WTC11 (cell line): ENCODE results near the gene ERAS. TPM values are rescaled to one million over a fixed set of nuclear protein-coding genes. Genes with fewer than 3 reads are reported as not detected.

Experiments used
- ATAC-seq: fragments of 200-7000 bp; cut with Tn5 transposase; 2 replicates; pipeline ENCODE4 v1.10.0; 2021; ENCODE audit warnings: mild to moderate bottlenecking, moderate library complexity
- CTCF ChIA-PET: fragments of 300-600 bp; sonication (Branson Sonifier 250); formaldehyde crosslinking; loops from one replicate; lab custom pipeline; 2021; ENCODE audit warnings: antibody characterized with exemption; lab: Charles Lee
- POLR2A ChIA-PET: fragments of 350-600 bp; sonication (Branson Sonifier 250); formaldehyde crosslinking; loops from one replicate; lab custom pipeline; 2021; ENCODE audit warnings: antibody characterized with exemption; lab: Charles Lee
- DNase-seq: peaks from one replicate; pipeline ENCODE4 v3.0.0; 2021; ENCODE audit warnings: low spot score
- H3K27ac Mint-ChIP-seq: 2 replicates; pipeline ENCODE4 v1.8.0; 2021; ENCODE audit warnings: mixed read lengths
- H3K27me3 Mint-ChIP-seq: 2 replicates; pipeline ENCODE4 v1.8.0; 2021; ENCODE audit warnings: low read depth, mild to moderate bottlenecking, moderate library complexity, mixed read lengths
- H3K36me3 Mint-ChIP-seq: 2 replicates; pipeline ENCODE4 v1.8.0; 2021; ENCODE audit warnings: mixed read lengths
- H3K4me1 Mint-ChIP-seq: 2 replicates; pipeline ENCODE4 v1.8.0; 2022; ENCODE audit warnings: mixed read lengths
- H3K4me3 Mint-ChIP-seq: 2 replicates; pipeline ENCODE4 v1.8.0; 2021; ENCODE audit warnings: mild to moderate bottlenecking, moderate library complexity, mixed read lengths
- H3K9me3 Mint-ChIP-seq: 2 replicates; pipeline ENCODE4 v1.8.0; 2021; ENCODE audit warnings: mixed read lengths
- CREB1 ChIP-seq: sonication (generic); formaldehyde crosslinking; IDR thresholded peaks from 2 replicates; pipeline ENCODE4 v1.8.0; 2023; ENCODE audit warnings: mild to moderate bottlenecking, missing genetic modification reagents
- EMX1 ChIP-seq: fragments of 250-450 bp; sonication (Bioruptor Pico); IDR thresholded peaks from 2 replicates; pipeline ENCODE4 v1.8.0; 2021; ENCODE audit warnings: mild to moderate bottlenecking
- FOXK1 ChIP-seq: sonication (generic); formaldehyde crosslinking; IDR thresholded peaks from 2 replicates; pipeline ENCODE4 v1.8.0; 2022; ENCODE audit warnings: mild to moderate bottlenecking, moderate library complexity, missing genetic modification reagents
- GABPB1 ChIP-seq: sonication (generic); formaldehyde crosslinking; IDR thresholded peaks from 2 replicates; pipeline ENCODE4 v1.8.1; 2023; ENCODE audit warnings: mild to moderate bottlenecking, missing genetic modification reagents
- GTF2I ChIP-seq: fragments of 250-450 bp; sonication (Bioruptor Pico); conservative IDR thresholded peaks from 2 replicates; pipeline ENCODE4 v1.4.0; 2021; ENCODE audit warnings: mild to moderate bottlenecking
- HMGA2 ChIP-seq: fragments of 250-450 bp; sonication (Bioruptor Pico); IDR thresholded peaks from 2 replicates; pipeline ENCODE4 v1.4.0; 2021; ENCODE audit warnings: mild to moderate bottlenecking, moderate library complexity
- KAT7 ChIP-seq: sonication (generic); formaldehyde crosslinking; IDR thresholded peaks from 2 replicates; pipeline ENCODE4 v1.8.1; 2023; ENCODE audit warnings: missing genetic modification reagents, mild to moderate bottlenecking, borderline replicate concordance
- MXD4 ChIP-seq: fragments of 250-450 bp; sonication (Bioruptor Pico); IDR thresholded peaks from 2 replicates; pipeline ENCODE4 v1.8.0; 2021; ENCODE audit warnings: mild to moderate bottlenecking, moderate library complexity, borderline replicate concordance
- MYBL2 ChIP-seq: sonication (generic); formaldehyde crosslinking; IDR thresholded peaks from 2 replicates; pipeline ENCODE4 v1.8.1; 2023; ENCODE audit warnings: mild to moderate bottlenecking, moderate library complexity, missing genetic modification reagents
- NFYB ChIP-seq: sonication (generic); formaldehyde crosslinking; conservative IDR thresholded peaks from 2 replicates; pipeline ENCODE4 v1.8.0; 2022; ENCODE audit warnings: low read depth, missing genetic modification reagents
- NR1H2 ChIP-seq: sonication (generic); formaldehyde crosslinking; IDR thresholded peaks from 2 replicates; pipeline ENCODE4 v1.9.0; 2021; ENCODE audit warnings: mild to moderate bottlenecking, moderate library complexity, missing genetic modification reagents
- NR2C2 ChIP-seq: sonication (generic); formaldehyde crosslinking; IDR thresholded peaks from 2 replicates; pipeline ENCODE4 v1.8.0; 2022; ENCODE audit warnings: mild to moderate bottlenecking, missing genetic modification reagents
- OVOL2 ChIP-seq: fragments of 250-450 bp; sonication (Bioruptor Pico); IDR thresholded peaks from 2 replicates; pipeline ENCODE4 v1.9.0; 2021; ENCODE audit warnings: mild to moderate bottlenecking, borderline replicate concordance
- PRRX2 ChIP-seq: fragments of 250-450 bp; sonication (Bioruptor Pico); IDR thresholded peaks from 2 replicates; pipeline ENCODE4 v1.8.0; 2021; ENCODE audit warnings: mild to moderate bottlenecking
- RORB ChIP-seq: fragments of 250-450 bp; sonication (Bioruptor Pico); IDR thresholded peaks from 2 replicates; pipeline ENCODE4 v1.9.0; 2021; ENCODE audit warnings: mild to moderate bottlenecking
- SP1 ChIP-seq: sonication (generic); formaldehyde crosslinking; conservative IDR thresholded peaks from 2 replicates; pipeline ENCODE4 v1.8.1; 2022; ENCODE audit warnings: missing genetic modification reagents
- TP53 ChIP-seq: sonication (generic); formaldehyde crosslinking; IDR thresholded peaks from 2 replicates; pipeline ENCODE4 v1.8.1; 2023; ENCODE audit warnings: mild to moderate bottlenecking, missing genetic modification reagents
- ZMAT4 ChIP-seq: fragments of 250-450 bp; sonication (Bioruptor Pico); IDR thresholded peaks from 2 replicates; pipeline ENCODE4 v1.9.0; 2021; ENCODE audit warnings: mild to moderate bottlenecking
- ZNF138 ChIP-seq: sonication (generic); formaldehyde crosslinking; conservative IDR thresholded peaks from 2 replicates; pipeline ENCODE4 v1.8.1; 2022; ENCODE audit warnings: mild to moderate bottlenecking, moderate library complexity, missing genetic modification reagents
- ZNF219 ChIP-seq: sonication (generic); formaldehyde crosslinking; IDR thresholded peaks from 2 replicates; pipeline ENCODE4 v1.8.0; 2023; ENCODE audit warnings: missing genetic modification reagents, mild to moderate bottlenecking, borderline replicate concordance
- ZNF423 ChIP-seq: fragments of 250-450 bp; sonication (Bioruptor Pico); IDR thresholded peaks from 2 replicates; pipeline ENCODE4 v2.1.2; 2022; ENCODE audit warnings: mild to moderate bottlenecking, moderate library complexity
- ZNF512 ChIP-seq: sonication (generic); formaldehyde crosslinking; IDR thresholded peaks from 2 replicates; pipeline ENCODE4 v1.8.1; 2022; ENCODE audit warnings: missing genetic modification reagents, borderline replicate concordance
- ZSCAN18 ChIP-seq: fragments of 250-450 bp; sonication (Bioruptor Pico); IDR thresholded peaks from 2 replicates; pipeline ENCODE4 v2.1.2; 2022; ENCODE audit warnings: mild to moderate bottlenecking, moderate library complexity
- total RNA-seq: library from RNA; stranded (reverse); gene quantifications from 3 replicates; pipeline ENCODE4 v1.2.3, GENCODE V29; 2021
- TF ChIP-seq, protein P1 (sequence below): sonication (generic); formaldehyde crosslinking; IDR thresholded peaks from 2 replicates; pipeline ENCODE4 v1.8.1; 2023; ENCODE audit warnings: mild to moderate bottlenecking, missing genetic modification reagents, borderline replicate concordance
- TF ChIP-seq, protein P2 (sequence below): sonication (generic); formaldehyde crosslinking; IDR thresholded peaks from 2 replicates; pipeline ENCODE4 v1.8.0; 2023; ENCODE audit warnings: mild to moderate bottlenecking, missing genetic modification reagents
- TF ChIP-seq, protein P3 (sequence below): sonication (generic); formaldehyde crosslinking; IDR thresholded peaks from 2 replicates; pipeline ENCODE4 v1.8.0; 2022; ENCODE audit warnings: mild to moderate bottlenecking, missing genetic modification reagents
- TF ChIP-seq, protein P4 (sequence below): fragments of 250-450 bp; sonication (Bioruptor Pico); IDR thresholded peaks from 2 replicates; pipeline ENCODE4 v1.9.0; 2021; ENCODE audit warnings: moderate library complexity, mild to moderate bottlenecking, inconsistent platforms, borderline replicate concordance

ERAS gene
- total RNA-seq, 1 experiment from 2014 or later: not detected

DNA sequence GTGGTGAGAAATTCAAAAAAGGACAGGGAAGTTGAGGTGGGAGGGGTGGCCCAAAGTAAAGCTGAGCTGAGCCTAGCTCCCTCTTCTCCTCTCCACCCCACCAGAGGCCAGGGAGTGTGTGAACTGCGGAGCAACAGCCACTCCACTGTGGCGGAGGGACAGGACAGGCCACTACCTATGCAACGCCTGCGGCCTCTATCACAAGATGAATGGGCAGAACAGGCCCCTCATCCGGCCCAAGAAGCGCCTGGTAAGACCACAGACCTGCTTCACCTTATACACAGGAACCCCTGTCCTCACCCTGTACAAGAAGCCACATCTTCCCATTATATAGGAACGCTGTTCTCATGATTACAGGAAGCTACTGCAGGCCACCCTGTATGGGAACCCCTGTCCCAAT lies 34.1 kb upstream of the ERAS start:
- Mint-ChIP-seq H3K9me3 (no peaks in the 10 kb centered on the region), H3K36me3 (no peaks in the 10 kb centered on the region), H3K27ac (no peak overlapping the region), H3K4me3 (no peak overlapping the region), H3K4me1 (no peaks in the 10 kb centered on the region), H3K27me3 (peaks cover 10% of the 10 kb centered on the region)
- DNase-seq (no peak), ATAC-seq (no peak)
- no peak for TF ChIP-seq OVOL2 (CRISPR knock-in tag)
- TF ChIP-seq ZNF423 (CRISPR knock-in tag): no peak
- no peak for TF ChIP-seq PRRX2 (CRISPR knock-in tag)
- TF ChIP-seq FOXK1 (CRISPR knock-in tag): no peak
- no peak for TF ChIP-seq GTF2I (CRISPR knock-in tag)
- TF ChIP-seq MXD4: no peak
- TF ChIP-seq, protein P1, sequence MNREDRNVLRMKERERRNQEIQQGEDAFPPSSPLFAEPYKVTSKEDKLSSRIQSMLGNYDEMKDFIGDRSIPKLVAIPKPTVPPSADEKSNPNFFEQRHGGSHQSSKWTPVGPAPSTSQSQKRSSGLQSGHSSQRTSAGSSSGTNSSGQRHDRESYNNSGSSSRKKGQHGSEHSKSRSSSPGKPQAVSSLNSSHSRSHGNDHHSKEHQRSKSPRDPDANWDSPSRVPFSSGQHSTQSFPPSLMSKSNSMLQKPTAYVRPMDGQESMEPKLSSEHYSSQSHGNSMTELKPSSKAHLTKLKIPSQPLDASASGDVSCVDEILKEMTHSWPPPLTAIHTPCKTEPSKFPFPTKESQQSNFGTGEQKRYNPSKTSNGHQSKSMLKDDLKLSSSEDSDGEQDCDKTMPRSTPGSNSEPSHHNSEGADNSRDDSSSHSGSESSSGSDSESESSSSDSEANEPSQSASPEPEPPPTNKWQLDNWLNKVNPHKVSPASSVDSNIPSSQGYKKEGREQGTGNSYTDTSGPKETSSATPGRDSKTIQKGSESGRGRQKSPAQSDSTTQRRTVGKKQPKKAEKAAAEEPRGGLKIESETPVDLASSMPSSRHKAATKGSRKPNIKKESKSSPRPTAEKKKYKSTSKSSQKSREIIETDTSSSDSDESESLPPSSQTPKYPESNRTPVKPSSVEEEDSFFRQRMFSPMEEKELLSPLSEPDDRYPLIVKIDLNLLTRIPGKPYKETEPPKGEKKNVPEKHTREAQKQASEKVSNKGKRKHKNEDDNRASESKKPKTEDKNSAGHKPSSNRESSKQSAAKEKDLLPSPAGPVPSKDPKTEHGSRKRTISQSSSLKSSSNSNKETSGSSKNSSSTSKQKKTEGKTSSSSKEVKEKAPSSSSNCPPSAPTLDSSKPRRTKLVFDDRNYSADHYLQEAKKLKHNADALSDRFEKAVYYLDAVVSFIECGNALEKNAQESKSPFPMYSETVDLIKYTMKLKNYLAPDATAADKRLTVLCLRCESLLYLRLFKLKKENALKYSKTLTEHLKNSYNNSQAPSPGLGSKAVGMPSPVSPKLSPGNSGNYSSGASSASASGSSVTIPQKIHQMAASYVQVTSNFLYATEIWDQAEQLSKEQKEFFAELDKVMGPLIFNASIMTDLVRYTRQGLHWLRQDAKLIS (CRISPR knock-in tag): no peak
- TF ChIP-seq NR1H2: no peak
- no peak for TF ChIP-seq ZNF138 (CRISPR knock-in tag)
- TF ChIP-seq, protein P2, sequence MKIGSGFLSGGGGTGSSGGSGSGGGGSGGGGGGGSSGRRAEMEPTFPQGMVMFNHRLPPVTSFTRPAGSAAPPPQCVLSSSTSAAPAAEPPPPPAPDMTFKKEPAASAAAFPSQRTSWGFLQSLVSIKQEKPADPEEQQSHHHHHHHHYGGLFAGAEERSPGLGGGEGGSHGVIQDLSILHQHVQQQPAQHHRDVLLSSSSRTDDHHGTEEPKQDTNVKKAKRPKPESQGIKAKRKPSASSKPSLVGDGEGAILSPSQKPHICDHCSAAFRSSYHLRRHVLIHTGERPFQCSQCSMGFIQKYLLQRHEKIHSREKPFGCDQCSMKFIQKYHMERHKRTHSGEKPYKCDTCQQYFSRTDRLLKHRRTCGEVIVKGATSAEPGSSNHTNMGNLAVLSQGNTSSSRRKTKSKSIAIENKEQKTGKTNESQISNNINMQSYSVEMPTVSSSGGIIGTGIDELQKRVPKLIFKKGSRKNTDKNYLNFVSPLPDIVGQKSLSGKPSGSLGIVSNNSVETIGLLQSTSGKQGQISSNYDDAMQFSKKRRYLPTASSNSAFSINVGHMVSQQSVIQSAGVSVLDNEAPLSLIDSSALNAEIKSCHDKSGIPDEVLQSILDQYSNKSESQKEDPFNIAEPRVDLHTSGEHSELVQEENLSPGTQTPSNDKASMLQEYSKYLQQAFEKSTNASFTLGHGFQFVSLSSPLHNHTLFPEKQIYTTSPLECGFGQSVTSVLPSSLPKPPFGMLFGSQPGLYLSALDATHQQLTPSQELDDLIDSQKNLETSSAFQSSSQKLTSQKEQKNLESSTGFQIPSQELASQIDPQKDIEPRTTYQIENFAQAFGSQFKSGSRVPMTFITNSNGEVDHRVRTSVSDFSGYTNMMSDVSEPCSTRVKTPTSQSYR: no peak
- TF ChIP-seq HMGA2 (CRISPR knock-in tag): no peak
- TF ChIP-seq NFYB (CRISPR knock-in tag): no peak
- no peak for TF ChIP-seq ZMAT4 (CRISPR knock-in tag)
- TF ChIP-seq, protein P3, sequence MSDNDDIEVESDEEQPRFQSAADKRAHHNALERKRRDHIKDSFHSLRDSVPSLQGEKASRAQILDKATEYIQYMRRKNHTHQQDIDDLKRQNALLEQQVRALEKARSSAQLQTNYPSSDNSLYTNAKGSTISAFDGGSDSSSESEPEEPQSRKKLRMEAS (CRISPR knock-in tag): no peak
- ChIA-PET CTCF (no interaction called here), POLR2A (no interaction called here)

DNA sequence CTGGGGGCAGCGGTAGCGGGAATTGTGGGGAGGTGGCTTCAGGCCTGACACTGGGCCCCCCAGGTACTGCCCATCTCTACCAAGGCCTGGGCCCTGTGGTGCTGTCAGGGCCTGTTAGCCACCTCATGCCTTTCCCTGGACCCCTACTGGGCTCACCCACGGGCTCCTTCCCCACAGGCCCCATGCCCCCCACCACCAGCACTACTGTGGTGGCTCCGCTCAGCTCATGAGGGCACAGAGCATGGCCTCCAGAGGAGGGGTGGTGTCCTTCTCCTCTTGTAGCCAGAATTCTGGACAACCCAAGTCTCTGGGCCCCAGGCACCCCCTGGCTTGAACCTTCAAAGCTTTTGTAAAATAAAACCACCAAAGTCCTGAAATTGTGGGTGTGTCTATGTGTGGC lies 32.4 kb upstream of the ERAS start:
- POLR2A ChIA-PET: no interaction called here
- no peak for TF ChIP-seq ZNF219 (CRISPR knock-in tag)
- no peak for TF ChIP-seq SP1 (CRISPR knock-in tag)
- no peak for TF ChIP-seq KAT7 (CRISPR knock-in tag)
- TF ChIP-seq, protein P4, sequence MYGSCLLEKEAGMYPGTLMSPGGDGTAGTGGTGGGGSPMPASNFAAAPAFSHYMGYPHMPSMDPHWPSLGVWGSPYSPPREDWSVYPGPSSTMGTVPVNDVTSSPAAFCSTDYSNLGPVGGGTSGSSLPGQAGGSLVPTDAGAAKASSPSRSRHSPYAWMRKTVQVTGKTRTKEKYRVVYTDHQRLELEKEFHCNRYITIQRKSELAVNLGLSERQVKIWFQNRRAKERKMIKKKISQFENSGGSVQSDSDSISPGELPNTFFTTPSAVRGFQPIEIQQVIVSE (CRISPR knock-in tag): no peak
- TF ChIP-seq ZNF512: no peak
- no peak for TF ChIP-seq RORB (CRISPR knock-in tag)
- TF ChIP-seq TP53 (CRISPR knock-in tag): no peak
- no peak for TF ChIP-seq NFYB (CRISPR knock-in tag)
- TF ChIP-seq ZSCAN18 (CRISPR knock-in tag): no peak
- no peak for TF ChIP-seq NR2C2 (CRISPR knock-in tag)
- no peak for TF ChIP-seq CREB1
- no peak for TF ChIP-seq EMX1 (CRISPR knock-in tag)
- no peak for TF ChIP-seq NR1H2
- TF ChIP-seq MYBL2 (CRISPR knock-in tag): no peak
- no peak for TF ChIP-seq GABPB1 (CRISPR knock-in tag)

More for the DNA sequence above, 32.4 kb upstream of the ERAS start:
- no peaks in the 10 kb centered on the region for H3K36me3 Mint-ChIP-seq
- no peaks in the 10 kb centered on the region for H3K4me1 Mint-ChIP-seq
- peaks cover 10% of the 10 kb centered on the region for H3K27me3 Mint-ChIP-seq
- CTCF ChIA-PET: interaction anchor here (1.2 kb wide), 1 partner anchor 8 kb away, joined by 3 read pairs; the partner anchor contains the start of gene HDAC6
- no peaks in the 10 kb centered on the region for H3K9me3 Mint-ChIP-seq
- no peak overlapping the region for H3K27ac Mint-ChIP-seq
- DNase-seq (no peak), ATAC-seq (no peak)
- no peak overlapping the region for H3K4me3 Mint-ChIP-seq
